ENCODE measurements around the gene HIBADH.
"Not testable (repeated sequence)": the region's sequence is repeated elsewhere in the genome, so short reads cannot be mapped to it uniquely, and the experiment has no call there.

The HIBADH gene

GRCh38 chr7:27533652-27534081 is 129.0 kb downstream of the HIBADH start:
- no peak for DNase-seq

- no peak for DNase-seq
Measured at GRCh38 chr7:27532314-27532713, 130.4 kb downstream of the HIBADH start.

DNA sequence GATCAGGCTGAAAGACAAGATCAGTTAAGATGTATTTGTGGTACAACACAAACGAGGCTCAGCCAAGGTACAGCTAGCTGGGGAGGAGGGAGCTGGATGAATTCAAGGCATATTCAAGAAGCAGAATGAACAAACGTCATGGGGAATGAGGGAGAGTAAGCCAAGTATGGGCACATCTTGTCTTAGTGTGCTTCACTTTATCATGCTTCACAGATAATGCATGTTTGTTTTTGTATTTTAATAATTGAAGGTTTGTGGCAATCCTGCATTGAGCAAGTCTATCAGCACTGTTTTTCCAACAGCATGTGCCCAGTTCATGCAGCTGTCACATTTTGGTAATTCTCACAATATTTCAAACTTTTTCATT is 135.4 kb downstream of the HIBADH start:
- no peak for DNase-seq

GRCh38 chr7:27526611-27527347 is 135.9 kb downstream of the HIBADH start:
- no peak for DNase-seq

GRCh38 chr7:27526131-27526530 is 136.6 kb downstream of the HIBADH start:
- DNase-seq = no peak

- DNase-seq = no peak
Measured at GRCh38 chr7:27523321-27523720, 139.4 kb downstream of the HIBADH start.

- DNase-seq = no peak
Measured at GRCh38 chr7:27522566-27522965, 140.1 kb downstream of the HIBADH start.

DNA sequence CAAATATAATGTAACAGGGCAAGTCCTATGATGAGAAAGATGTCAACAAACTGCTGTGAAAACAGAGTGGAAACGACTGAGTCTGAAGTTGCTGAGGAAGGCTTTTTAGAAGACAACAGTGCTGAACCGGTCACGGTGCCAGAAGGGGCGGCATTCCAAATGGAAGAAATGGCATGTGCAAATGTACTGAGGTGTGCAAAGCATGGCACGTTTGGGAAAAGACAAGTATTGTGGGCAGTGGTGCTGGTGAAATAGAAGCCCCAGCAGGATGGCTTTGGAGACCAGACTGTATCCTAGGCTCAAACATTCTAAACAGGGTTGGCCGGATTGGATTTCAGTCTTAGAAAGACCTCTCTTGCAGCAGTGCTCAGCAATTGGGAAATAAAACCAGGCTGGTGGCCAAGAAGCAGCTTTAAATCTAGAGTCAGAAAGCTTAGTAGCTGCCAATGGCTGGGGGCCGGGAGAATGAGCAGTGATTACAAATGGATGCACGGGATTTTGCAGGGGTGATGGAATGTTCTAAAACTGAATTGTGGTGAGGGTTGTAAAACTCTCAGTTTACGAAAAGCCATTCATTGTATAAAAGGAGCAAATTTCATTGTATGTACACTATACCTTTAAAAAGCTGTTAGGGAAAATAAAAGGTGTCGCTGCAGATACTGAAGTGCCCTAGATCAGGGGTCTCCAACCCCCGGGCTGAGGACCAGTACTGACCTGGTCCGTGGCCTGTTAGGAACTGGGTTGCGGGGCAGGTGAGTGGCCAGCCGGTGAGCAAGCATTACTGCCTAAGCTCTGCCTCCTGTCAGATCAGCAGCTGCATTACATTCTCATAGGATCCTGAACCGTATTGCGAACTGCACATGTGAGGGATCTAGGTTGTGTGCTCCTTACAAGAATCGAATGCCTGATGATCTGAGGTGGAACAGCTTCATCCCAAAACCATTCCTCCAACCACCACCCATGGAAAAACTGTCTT is 141.6 kb downstream of the HIBADH start:
- DNase-seq = no peak

DNA sequence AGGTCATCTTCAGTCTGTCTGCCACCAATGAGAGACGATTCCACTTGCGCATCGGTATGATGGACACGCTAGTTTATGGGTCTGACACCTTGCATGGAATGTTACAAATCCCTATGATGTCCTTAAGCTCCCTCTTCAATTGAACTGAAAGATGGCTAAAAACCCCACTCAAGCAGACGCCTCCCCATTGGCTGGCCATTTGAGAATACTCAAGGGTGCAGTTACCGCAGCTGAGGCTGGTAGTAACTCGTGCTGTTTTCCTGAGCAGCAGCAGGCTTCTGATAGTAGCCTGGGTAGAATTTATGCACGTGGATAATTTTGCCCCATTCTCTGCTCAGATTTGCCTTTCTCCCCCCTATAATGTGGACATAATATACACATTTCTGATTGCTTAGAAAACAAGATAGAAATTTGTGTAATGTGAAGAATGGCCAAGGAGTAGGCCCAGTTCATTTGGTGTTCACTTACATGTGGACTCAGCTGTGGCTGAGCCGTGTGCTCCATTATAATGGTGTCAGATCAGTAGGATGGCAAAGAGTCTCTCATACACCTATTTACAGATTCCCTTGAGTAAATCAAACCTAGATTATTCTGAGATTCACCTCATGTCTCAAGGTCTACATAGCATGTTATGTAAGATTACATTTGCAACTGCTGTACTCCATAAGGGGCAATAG is 142.8 kb downstream of the HIBADH start:
- no peak for DNase-seq

DNA sequence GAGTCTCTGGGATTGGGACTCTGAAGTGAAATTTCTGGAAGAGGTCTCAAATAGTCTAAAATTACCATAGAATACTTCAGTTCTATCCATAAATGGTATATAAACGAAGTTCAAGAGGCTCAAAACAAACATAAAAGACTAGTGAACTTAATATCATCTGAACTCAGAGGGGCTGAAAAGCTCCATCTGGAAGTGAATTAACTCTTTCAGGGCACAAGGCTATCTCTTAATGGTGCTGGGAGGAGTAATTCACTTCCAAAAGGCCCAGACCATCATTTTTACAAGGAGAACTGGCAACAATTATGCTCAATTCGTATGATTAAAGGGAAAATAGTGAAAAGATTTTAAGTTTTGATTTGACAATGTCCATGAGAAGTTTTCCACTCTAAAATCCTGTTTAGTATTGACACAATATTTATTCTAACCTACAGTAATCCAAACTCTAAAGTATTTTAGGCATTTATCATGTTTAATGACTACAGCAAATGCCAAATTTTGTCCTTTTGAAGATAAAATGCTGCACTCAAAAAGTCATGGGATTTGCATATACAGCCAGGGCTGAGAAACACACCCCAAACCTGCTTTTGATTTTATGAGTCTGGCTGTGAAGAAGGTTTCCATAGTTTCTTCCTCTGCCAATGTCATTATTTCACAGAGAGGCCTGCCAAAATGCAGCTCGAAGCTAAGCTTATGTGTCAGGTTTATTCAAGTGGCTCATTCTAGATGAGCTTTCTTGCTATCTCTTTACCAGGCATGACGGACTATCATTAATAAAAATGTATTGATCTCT is 143.9 kb downstream of the HIBADH start:
- no peak for DNase-seq

GRCh38 chr7:27516421-27516820 is 146.3 kb downstream of the HIBADH start:
- DNase-seq = no peak

DNA sequence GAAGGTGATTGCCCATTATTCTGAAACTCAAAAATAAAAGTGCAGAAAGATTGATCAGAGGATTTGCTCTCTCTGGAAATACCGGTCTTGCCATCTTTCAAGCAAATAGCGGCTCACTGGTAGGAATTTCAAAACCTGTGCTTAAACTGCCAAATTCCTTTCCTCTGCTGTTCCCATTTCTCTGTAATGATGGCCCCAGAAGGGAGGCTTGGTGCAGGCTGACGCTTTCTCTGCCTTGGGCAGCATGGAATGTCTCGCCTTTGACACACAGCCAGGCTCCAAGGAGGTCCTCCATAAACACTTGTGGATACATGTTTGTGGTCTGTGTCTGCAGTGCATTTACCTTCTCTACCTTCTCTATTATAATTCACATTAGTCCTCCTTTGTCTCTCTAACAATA is 146.8 kb downstream of the HIBADH start:
- DNase-seq = no peak

- no peak for DNase-seq
Measured at GRCh38 chr7:27514861-27515260, 147.8 kb downstream of the HIBADH start.

- DNase-seq = no peak
Measured at GRCh38 chr7:27513885-27514284, 148.8 kb downstream of the HIBADH start.

GRCh38 chr7:27511370-27511769 is 151.3 kb downstream of the HIBADH start:
- DNase-seq = not testable (repeated sequence)

DNA sequence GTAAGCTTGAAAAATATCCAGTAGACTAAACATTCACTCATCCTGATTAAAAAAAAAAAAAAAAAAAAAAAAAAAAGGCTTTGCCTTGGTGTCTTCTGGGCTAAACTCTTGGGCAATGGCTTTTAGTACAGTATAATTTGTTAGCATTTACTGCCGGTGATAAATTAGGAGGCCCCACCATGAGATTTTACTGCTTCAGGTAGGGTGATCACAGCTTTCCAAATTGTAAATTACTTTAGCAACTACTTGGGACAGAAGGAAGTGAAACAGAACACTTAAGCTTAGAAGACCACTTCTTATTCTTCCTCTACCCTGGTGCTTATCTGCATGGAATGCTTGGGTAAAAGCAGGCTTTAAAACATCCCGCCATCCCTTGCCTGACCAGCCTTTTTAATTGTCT is 152.1 kb downstream of the HIBADH start:
- DNase-seq = no peak

GRCh38 chr7:27501879-27502278 is 160.8 kb downstream of the HIBADH start:
- not testable (repeated sequence) for DNase-seq

DNA sequence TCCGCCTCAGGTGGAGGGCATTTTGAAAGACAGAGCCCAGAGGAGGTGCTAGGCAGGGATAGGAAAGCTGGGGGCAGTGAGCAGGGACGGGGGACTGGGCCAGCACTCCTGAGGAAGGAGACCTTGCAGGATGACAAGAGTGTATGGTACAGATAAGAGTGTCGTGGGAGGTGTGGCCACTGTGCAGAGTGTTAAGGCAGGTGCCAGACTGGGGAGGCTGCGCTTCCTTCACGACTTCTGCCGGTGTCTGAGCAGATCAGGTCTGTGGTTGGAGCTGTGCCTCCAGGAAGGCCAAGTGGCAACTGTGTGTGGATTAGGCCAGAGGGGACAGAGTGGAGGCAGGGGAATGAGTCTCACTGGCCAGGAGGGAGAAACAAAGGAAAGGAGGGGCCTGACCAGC is 161.7 kb downstream of the HIBADH start:
- DNase-seq = peak; percentile 31

DNA sequence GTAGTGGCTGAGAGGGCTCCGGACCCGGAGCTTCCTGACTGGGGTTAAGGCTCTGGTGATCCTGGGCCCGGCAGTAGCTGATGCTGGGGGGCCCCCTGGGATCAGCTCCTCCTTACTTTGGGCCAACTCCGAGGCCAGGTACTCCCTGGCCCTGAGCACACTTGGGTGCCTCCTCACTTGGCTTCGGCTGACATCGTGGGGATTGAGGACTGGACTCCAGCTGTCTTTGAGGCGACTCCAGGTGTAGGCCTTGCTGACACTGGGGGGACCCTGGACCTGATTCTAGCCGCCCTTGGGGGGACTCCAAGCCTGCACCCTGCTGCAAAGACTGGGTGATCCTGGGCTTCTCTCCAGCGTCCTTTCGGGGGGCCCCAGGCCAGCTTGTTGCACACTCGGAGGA is 170.5 kb downstream of the HIBADH start:
- DNase-seq = no peak

DNA sequence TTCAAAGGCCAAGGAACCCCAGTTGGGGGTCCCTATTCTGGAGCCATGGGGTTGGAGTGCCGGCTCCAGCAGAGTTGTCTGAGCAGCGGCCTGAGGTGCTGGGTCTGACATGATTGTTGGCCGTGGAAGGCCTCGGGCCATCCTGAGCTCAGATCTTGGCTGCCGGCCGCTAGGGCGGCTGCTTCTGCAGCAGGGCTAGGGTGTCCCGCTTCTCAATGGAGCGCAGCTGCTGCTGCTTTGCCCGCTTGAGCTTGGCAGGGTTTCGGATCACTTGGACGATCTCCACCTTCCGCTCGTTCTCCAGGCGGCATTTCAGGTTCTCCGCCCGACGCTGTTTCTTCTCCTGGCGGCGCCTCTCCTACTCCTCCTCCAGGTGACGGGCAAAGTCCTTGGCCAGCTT is 171.1 kb downstream of the HIBADH start:
- DNase-seq = no peak

GRCh38 chr7:27487509-27487908 is 175.2 kb downstream of the HIBADH start:
- DNase-seq = no peak

GRCh38 chr7:27484451-27484850 is 178.2 kb downstream of the HIBADH start:
- DNase-seq = no peak

DNA sequence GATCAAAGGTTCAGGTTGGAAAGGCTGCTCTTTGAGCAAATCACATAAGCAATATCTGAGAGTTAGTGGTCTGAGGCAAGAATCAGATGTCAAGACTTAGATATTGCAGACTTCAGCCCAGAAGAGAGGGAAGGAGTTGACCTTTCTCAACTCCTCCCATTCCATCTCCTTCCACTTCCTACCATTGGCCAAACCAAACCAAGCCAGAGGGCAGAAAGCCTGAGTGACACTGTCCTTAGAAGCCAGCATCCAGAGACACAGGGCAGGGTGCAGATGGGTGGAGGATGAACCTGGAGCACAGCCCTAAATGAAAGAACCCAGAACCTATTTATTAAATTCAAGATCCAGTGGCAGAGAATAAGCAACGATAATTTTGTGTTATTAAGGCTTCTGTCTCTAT is 180.5 kb downstream of the HIBADH start:
- no peak for DNase-seq

Data from hematopoietic multipotent progenitor cell treated with erythropoietin and hydrocortisone succinate and interleukin-3 and kit ligand, for 8 days (in vitro differentiated cells).